Uterus (tissue), 2 donors: Measurements from ENCODE around the gene SERPINC1.
"Not testable (repeated sequence)": the region's sequence is repeated elsewhere in the genome, so short reads cannot be mapped to it uniquely, and the experiment has no call there.

Experiments used
- CTCF ChIP-seq, 4 experiments: fragments of 200-600 bp in 2 of 4; fragments of 450-650 bp in 2 of 4; sonication (generic) in 2 of 4; IDR thresholded peaks; one replicate each; pipeline ENCODE4 v1.5.1; 2016 to 2019; ENCODE audit warnings: antibody characterized with exemption in 4 of 4, mild to moderate bottlenecking in 2 of 4, moderate library complexity in 1 of 4
- POLR2A ChIP-seq, 2 donors: fragments of 450-650 bp; IDR thresholded peaks; one replicate each; pipeline ENCODE4 v1.6.1; 2016; ENCODE audit warnings: antibody characterized with exemption in 2 of 2, mild to moderate bottlenecking in 1 of 2, moderate library complexity in 1 of 2

GRCh38 chr1:173965896-173966295 is 48.8 kb upstream of the SERPINC1 start:
- TF ChIP-seq CTCF, POLR2A (IDR thresholded peaks at IDR 0.05): not testable (repeated sequence)
